Fibroblast of pulmonary artery (primary cell): ENCODE results near the gene DNAH9.

ENCODE experiments used
- DNase-seq: peaks from one replicate; pipeline ENCODE4 v3.0.0-alpha.2; 2010; ENCODE audit warnings: low read depth
- H3K4me3 ChIP-seq: replicated peaks from 2 replicates; pipeline ENCODE4 v1.5.1; 2011; ENCODE audit warnings: low read depth, mild to moderate bottlenecking, control low read depth, low read length, moderate library complexity
- CTCF ChIP-seq: IDR thresholded peaks from 2 replicates; pipeline ENCODE4 v1.5.1; 2011; ENCODE audit warnings: mild to moderate bottlenecking, control low read depth, low read length, inconsistent platforms; ENCODE audit errors: missing control alignments

DNAH9 gene

DNA sequence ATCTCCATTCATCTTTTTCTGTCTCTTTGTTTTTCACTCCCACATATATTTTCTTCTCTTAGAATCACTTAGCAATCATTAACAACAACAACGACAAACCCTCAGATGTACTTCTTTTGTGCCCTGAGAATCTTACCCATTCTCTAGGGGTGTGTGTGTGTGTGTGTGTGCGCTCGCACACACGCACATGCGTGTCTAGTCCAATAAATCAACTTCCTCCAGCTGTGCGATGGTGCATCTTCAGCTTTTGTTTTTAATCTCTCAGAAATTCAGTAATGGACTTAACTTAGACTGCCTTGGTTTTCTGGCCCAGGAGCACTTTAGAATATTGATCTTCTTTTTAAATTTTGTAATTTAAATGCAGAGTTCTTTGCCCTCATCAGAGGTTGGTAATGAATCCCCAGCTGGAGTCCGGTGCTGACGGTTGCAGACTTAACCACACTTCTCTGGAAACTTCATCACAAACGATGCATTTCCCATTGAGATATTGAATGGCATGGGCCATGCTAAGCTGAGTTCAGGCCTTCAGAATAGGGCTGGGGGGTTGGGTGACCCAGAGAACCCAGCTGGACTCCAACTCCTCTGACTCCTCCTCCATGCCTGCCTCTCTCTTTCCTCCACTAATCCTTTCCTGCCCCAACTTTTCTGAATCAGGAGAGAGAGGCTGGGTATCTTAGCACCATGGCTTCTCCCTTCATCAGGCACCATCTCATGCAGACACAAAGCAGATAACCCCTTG lies 205.1 kb downstream of the DNAH9 start:
- TF ChIP-seq CTCF: no peak
- no peak overlapping the region for H3K4me3 ChIP-seq
- DNase-seq: no peak

- TF ChIP-seq CTCF: no peak
- DNase-seq: no peak
- H3K4me3 ChIP-seq: no peak overlapping the region
These were observed 206.9 kb downstream of the DNAH9 start for GRCh38 chr17:11805138-11805537.

GRCh38 chr17:11805952-11806351 lies 207.7 kb downstream of the DNAH9 start:
- no peak for TF ChIP-seq CTCF
- H3K4me3 ChIP-seq: no peak overlapping the region
- DNase-seq: no peak

DNA sequence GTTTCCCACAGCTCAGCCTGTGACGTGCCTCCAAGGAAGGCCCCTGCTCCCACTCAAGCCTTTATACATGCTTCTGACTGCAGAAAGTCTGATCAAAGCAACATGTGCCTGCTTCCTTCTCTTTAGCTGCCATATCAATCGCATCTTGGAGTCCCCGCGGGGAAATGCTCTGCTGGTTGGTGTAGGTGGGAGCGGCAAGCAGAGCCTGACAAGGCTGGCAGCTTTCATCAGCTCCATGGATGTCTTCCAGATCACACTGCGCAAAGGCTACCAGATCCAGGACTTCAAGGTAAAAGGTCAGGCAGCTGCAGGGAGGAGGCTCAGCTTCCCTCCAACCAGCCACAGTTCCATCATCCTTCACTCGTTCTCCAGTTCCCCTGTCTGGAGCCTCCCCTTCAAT lies 209.3 kb downstream of the DNAH9 start:
- no peak for DNase-seq
- H3K4me3 ChIP-seq: no peak overlapping the region
- TF ChIP-seq CTCF: no peak

DNA sequence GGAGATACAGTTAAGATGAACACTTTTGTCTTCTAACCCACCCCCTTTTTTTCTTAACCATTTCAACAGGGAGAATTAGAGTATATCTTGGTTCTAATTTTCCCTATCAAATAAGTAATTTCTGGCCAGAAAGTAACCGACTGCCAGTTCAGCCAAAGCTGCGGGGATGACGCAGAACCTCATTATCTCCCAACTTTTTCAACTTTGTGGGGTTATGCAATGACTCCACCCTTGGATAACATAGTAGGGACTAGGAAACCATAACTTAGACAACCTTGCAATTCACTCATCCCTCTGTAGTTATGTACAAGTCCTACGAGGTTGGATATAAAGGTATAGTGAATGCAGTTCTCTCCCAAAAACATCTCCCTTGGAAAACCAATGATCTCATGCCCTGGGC lies 215.0 kb downstream of the DNAH9 start:
- no peak overlapping the region for H3K4me3 ChIP-seq
- no peak for TF ChIP-seq CTCF
- DNase-seq: no peak

DNA sequence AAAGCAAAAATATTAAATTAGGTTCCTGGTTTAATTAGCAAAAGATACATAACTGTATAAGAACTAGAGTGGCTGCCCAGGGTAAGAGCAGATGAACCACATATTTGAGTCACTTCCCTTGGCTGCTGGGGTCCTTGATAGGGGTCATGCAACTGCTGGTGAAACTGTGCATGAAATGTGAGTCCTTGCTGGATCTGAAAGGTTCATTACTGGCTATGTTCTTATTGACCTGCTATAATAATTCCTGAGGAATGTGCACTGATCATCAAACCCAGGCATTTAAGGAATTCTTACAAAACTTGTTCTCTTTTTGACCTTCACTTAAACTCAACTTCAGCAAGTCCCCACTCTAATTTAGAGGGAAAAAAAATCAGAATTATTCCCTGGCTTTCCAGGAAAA lies 215.6 kb downstream of the DNAH9 start:
- TF ChIP-seq CTCF: no peak
- H3K4me3 ChIP-seq: no peak overlapping the region
- no peak for DNase-seq

DNA sequence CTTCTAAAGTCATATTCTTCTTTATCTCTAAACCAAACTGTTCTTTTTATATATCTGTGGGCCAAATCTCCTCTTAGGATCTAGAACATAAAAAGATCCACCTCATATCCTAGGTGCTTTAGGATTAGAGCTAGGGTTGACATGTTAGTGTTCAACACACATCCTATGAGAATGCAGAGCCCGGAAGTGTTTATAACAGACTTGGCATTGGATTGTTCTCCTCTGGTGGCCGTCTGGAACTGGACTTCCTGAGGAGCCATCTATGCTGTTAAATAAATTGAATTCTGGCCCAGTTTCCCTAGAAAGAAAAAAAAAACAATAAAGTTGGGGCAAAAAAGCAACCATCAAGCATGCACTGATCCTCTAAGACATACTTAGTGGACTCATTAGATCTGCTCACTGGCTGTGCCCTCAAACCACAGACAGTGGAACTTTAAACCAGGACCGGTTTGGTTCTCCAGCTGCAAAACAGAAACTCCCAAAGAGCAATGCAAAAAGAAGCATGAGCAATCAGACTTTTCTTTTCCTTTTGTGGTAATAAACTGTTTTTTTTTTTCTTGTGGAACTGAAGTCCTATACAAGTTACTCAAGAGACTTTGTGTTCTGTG lies 216.5 kb downstream of the DNAH9 start:
- TF ChIP-seq CTCF: no peak
- H3K4me3 ChIP-seq: no peak overlapping the region
- no peak for DNase-seq
